Kidney epithelial cell (primary cell): Measurements from ENCODE around the gene PSEN1. TPM values are rescaled to one million over a fixed set of nuclear protein-coding genes. Genes with fewer than 3 reads are reported as not detected.

Experiments used
- DNase-seq: peaks from one replicate; pipeline ENCODE4 v3.0.0-alpha.2; 2010; ENCODE audit warnings: low read depth
- H3K27me3 ChIP-seq: 2 replicates; pipeline ENCODE4 v1.6.0; 2011; ENCODE audit warnings: low read length; ENCODE audit not compliant: control insufficient read depth, insufficient read depth
- H3K36me3 ChIP-seq: 2 replicates; pipeline ENCODE4 v1.5.1; 2011; ENCODE audit warnings: low read length; ENCODE audit not compliant: control insufficient read depth, insufficient read depth
- H3K4me3 ChIP-seq: 2 replicates; pipeline ENCODE4 v1.5.1; 2011; ENCODE audit warnings: low read depth, mild to moderate bottlenecking, control low read depth, low read length
- total RNA-seq: library from RNA; depleted of rRNA; stranded (reverse); fragments of >200 nt; gene quantifications from 2 replicates; pipeline ENCODE4 v1.2.3, GENCODE V29; 2015
- TF ChIP-seq, protein P1 (sequence below): IDR thresholded peaks from 2 replicates; pipeline ENCODE4 v1.5.1; 2011; ENCODE audit warnings: mild to moderate bottlenecking, moderate library complexity, low read length, control low read depth, inconsistent platforms; ENCODE audit not compliant: insufficient read depth, poor library complexity, severe bottlenecking

PSEN1 gene
- total RNA-seq, 1 donor from 2014 or later, result 73.6 TPM

DNA sequence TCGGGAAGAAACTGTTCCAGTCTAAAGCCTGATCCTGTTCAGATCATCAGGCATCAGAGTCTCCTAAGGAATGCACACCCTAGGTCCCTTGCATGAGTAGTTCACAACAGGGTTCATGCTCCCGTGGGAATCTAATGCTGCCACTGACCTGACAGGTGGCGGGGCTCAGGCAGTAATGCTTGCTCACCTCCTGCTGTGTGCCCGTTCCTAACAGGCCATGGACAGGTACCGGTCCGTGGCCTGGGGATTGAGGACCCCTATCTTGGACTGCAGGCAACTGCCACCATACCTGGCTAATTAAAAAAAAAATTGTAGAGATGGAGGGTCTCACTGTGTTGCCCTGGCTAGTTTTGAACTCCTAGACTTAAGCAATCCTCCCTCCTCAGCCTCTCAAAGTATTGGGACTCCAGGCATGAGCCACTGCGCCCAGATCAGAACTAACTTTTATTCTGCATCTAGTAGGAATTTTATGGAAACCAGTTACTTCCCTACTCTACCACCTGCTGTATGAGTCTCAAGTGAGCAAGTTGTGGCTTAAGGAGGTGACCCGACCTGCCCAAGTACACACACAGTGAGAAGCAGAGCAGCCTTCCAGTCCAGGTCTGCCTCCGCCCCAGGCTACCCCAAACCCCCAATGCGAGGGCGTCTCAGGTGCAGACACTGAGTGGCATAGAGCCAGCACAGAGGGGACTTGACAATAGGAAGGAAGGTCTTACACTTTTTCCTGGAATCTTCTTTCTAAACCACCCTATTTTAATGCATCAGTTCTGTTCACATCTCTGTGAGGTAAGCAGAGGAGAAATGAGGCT is 98.5 kb downstream of the PSEN1 start:
- Histone ChIP-seq H3K27me3 (peaks cover 8% of the 10 kb centered on the region), H3K36me3 (no peaks in the 10 kb centered on the region), H3K4me3 (no peak overlapping the region)
- no peak for DNase-seq
- TF ChIP-seq, protein P1, sequence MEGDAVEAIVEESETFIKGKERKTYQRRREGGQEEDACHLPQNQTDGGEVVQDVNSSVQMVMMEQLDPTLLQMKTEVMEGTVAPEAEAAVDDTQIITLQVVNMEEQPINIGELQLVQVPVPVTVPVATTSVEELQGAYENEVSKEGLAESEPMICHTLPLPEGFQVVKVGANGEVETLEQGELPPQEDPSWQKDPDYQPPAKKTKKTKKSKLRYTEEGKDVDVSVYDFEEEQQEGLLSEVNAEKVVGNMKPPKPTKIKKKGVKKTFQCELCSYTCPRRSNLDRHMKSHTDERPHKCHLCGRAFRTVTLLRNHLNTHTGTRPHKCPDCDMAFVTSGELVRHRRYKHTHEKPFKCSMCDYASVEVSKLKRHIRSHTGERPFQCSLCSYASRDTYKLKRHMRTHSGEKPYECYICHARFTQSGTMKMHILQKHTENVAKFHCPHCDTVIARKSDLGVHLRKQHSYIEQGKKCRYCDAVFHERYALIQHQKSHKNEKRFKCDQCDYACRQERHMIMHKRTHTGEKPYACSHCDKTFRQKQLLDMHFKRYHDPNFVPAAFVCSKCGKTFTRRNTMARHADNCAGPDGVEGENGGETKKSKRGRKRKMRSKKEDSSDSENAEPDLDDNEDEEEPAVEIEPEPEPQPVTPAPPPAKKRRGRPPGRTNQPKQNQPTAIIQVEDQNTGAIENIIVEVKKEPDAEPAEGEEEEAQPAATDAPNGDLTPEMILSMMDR, result no peak

DNA sequence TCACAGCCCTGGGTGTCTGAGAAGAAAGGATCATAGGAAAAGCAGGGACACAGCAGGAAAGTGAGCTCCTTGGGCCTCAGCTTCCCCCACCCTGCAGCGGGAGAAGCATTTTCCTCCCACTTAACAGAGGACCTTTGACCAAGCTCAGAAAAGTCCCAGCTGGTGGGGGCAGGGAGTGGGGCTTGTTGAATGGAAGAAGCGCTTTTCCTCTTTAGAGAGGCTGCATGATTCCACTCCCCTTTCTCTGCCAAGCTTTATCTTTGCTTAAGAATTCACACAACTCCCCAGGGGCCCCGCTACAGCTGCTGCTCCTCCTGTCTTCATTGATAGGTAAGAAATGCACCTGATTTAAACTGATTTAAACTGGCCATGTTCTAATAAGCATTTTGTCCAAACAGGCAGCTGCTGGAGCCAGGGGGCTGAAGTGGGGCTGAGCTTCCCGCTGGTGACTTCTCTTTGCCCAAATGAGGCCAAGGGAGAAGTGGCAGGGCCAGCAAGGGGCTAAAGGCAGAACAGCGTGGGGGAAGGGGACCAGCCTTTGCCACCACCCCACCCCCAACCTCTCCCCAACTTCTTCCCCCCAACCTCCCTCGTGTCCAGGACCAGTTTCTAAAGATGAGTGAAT is 99.3 kb downstream of the PSEN1 start:
- Histone ChIP-seq H3K27me3 (peaks cover 8% of the 10 kb centered on the region), H3K4me3 (no peak overlapping the region), H3K36me3 (no peaks in the 10 kb centered on the region)
- TF ChIP-seq, protein P1, result no peak
- no peak for DNase-seq

DNA sequence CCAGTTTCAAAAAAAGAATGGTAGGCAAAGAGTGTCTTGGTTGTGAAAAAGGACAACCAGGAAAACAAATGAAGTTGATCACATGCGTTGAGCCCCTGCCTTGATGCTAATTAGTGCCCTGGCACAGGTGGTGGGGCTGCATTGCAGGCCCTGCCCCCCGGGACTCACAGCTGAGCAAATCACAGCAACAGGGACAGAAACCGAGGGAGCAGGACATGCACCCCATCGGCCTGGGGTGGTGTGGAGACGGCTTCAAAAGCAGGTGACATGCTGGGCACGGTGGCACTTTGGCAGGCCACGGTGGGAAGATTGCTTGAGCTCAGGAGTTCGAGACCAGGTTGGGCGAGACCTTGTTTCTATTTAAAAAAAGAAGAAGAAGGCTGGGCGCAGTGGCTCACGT is 99.8 kb downstream of the PSEN1 start:
- H3K27me3 ChIP-seq, result peaks cover 8% of the 10 kb centered on the region
- DNase-seq, result no peak
- H3K4me3 ChIP-seq, result no peak overlapping the region
- H3K36me3 ChIP-seq, result no peaks in the 10 kb centered on the region
- TF ChIP-seq, protein P1, result no peak

DNA sequence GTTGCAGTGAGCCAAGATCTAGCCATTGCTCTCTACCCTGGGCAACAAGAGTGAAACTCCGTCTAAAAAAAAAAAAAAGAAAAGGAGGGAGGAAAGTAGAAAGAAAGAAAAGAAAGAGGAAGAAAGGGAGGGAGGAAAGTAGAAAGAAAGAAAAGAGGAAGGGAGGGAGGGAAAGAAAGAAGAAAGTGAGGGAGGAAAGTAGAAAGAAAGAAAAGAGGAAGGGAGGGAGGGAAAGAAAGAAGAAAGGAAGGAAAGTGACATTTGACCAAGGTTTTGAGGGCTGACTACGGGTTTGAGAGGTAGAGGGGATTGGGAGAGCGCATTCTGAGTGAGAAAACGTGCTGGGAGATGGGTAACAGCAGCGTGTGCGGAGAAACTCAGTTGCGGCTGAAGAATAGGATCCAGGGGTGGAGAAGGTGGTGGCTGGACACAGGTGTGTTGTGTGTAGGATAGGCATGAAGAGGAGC is 100.5 kb downstream of the PSEN1 start:
- Histone ChIP-seq H3K36me3 (no peaks in the 10 kb centered on the region), H3K4me3 (no peak overlapping the region), H3K27me3 (peaks cover 8% of the 10 kb centered on the region)
- DNase-seq, result no peak
- TF ChIP-seq, protein P1, result no peak

DNA sequence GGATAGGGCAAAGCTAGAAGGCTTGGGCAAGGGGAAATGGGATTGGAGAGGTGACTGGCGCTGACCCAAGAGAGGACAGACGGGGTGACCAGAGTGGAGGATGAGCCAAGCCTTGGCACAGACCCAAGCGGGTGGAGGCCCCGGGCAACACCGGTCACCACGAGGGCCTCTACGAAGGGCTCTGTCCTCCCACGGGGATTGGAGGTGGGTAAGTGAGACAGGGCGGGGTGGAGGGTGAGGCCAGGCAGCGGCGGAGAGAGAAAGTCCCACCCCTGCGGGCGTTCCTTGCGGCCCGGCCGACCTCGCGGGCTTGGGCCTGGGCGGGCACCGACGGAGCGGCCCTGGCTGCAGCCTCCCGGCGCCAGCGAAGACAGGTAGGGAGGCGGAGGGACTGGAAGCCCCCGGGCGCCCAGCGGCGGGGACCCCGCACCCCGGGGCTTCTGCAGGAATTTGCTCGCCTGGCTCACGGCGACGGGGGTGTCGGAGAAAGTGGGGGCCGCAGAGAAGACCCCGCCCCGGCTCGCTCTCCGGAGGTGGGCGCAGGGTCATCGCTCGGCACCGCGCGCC is 101.0 kb downstream of the PSEN1 start, which contains the start of gene PAPLN:
PAPLN (plus strand) TSS at position 288 of the 567 bp plus-strand sequence. CDS start 2,273 bp downstream, outside the sequence.
- no peak for DNase-seq
- TF ChIP-seq, protein P1, result no peak
- Histone ChIP-seq H3K27me3 (peaks cover 8% of the 10 kb centered on the region), H3K4me3 (peak within 1 kb of the TSS; percentile 61), H3K36me3 (no peaks in the 10 kb centered on the region)
